ENCODE results near the gene LAMA2.

Gene LAMA2

DNA sequence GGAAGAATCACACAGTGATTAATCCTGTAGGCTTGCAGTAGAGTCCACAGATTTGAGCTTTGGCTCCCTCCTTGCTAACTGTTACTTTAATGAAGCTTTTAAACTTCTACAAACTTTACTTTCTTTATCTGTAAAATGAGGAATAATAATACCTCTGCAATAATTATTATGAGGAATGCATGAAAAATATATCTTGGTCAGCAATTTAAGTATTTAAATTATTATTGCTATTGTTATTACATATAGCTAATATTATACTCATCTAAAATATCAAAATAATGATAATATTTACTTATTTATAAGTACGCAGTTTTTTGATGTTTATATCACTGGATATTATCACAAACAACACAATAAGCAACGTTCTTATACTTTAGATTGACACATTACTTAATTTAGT is 38.3 kb upstream of the LAMA2 start:
- no peak overlapping the region for H3K4me2 ChIP-seq (ENCODE audit: low read length)
- no peaks in the 10 kb centered on the region for H3F3A ChIP-seq (ENCODE audit: insufficient read depth, low read length)
- H3K9me2 ChIP-seq (ENCODE audit: low read depth, low read length) = no peaks in the 10 kb centered on the region
- no peaks in the 10 kb centered on the region for H4K20me1 ChIP-seq (ENCODE audit: insufficient read depth, low read length)
- H3K36me3 ChIP-seq (ENCODE audit: insufficient read depth, low read length) = no peaks in the 10 kb centered on the region
- TF ChIP-seq CTCF (IDR thresholded peaks at IDR 0.05; ENCODE audit: low read length) = no peak
- H3K27ac ChIP-seq (ENCODE audit: low read depth, low read length, poor library complexity, severe bottlenecking) = no peak overlapping the region
- H3K4me1 ChIP-seq (ENCODE audit: insufficient read depth, low read length, severe bottlenecking) = no peaks in the 10 kb centered on the region
- no peak overlapping the region for H2AFZ ChIP-seq (ENCODE audit: low read length)
- H3K27me3 ChIP-seq (ENCODE audit: insufficient read depth, low read length) = no peaks in the 10 kb centered on the region
- H3K4me3 ChIP-seq (ENCODE audit: low read depth, low read length, poor library complexity, severe bottlenecking) = no peak overlapping the region
- H3K9me3 ChIP-seq (ENCODE audit: low read length) = no peaks in the 10 kb centered on the region
- no peaks in the 10 kb centered on the region for H3K79me2 ChIP-seq (ENCODE audit: insufficient read depth, low read length)
- no peak overlapping the region for H3K9ac ChIP-seq (ENCODE audit: low read length)

DNA sequence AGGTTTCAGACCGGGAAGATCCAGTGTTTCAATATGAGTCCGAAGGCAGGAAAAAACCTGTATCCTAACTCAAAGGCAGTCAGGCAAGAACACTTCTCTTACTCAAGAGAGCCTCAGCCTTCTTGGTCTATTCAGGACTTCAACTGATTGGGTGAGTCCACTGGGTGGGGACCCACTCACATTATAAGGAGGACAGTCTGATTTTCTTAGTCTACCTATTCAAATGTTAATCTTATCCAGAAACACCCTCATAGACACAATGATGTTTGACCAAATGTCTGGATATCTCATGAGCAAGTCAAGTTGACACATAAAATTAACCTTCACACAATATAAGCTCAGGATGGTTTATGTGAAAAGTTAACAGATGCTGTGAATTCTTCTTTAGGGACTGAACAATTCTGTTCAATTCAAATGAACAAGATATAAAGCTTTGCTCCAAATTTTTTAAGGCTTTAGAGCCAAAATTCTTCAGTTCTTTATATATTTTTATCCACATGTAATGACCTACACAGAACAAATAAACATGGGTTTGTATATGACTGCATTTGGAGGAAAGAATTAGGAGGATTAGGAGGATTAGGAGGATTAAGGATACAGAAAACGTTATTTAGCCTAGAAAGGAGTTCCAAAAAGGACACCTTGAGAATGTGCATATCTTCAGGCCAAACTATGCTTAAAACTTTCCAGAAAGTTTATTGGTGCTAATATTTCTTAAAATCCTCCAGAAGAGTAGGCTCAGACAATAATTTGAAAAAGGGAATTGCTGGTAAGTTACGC is 35.3 kb upstream of the LAMA2 start:
- Histone ChIP-seq H3K79me2 (ENCODE audit: insufficient read depth, low read length) (no peaks in the 10 kb centered on the region), H3K27me3 (ENCODE audit: insufficient read depth, low read length) (no peaks in the 10 kb centered on the region), H3K36me3 (ENCODE audit: insufficient read depth, low read length) (no peaks in the 10 kb centered on the region), H3K4me1 (ENCODE audit: insufficient read depth, low read length, severe bottlenecking) (no peaks in the 10 kb centered on the region), H2AFZ (ENCODE audit: low read length) (no peak overlapping the region), H3F3A (ENCODE audit: insufficient read depth, low read length) (no peaks in the 10 kb centered on the region), H3K27ac (ENCODE audit: low read depth, low read length, poor library complexity, severe bottlenecking) (no peak overlapping the region), H3K4me2 (ENCODE audit: low read length) (no peak overlapping the region), H3K9ac (ENCODE audit: low read length) (no peak overlapping the region), H3K9me3 (ENCODE audit: low read length) (no peaks in the 10 kb centered on the region), H4K20me1 (ENCODE audit: insufficient read depth, low read length) (no peaks in the 10 kb centered on the region), H3K9me2 (ENCODE audit: low read depth, low read length) (no peaks in the 10 kb centered on the region), H3K4me3 (ENCODE audit: low read depth, low read length, poor library complexity, severe bottlenecking) (no peak overlapping the region)
- TF ChIP-seq CTCF (IDR thresholded peaks at IDR 0.05; ENCODE audit: low read length) (no peak), EZH2 (IDR thresholded peaks at IDR 0.05; ENCODE audit: borderline replicate concordance, low read length) (no peak)

DNA sequence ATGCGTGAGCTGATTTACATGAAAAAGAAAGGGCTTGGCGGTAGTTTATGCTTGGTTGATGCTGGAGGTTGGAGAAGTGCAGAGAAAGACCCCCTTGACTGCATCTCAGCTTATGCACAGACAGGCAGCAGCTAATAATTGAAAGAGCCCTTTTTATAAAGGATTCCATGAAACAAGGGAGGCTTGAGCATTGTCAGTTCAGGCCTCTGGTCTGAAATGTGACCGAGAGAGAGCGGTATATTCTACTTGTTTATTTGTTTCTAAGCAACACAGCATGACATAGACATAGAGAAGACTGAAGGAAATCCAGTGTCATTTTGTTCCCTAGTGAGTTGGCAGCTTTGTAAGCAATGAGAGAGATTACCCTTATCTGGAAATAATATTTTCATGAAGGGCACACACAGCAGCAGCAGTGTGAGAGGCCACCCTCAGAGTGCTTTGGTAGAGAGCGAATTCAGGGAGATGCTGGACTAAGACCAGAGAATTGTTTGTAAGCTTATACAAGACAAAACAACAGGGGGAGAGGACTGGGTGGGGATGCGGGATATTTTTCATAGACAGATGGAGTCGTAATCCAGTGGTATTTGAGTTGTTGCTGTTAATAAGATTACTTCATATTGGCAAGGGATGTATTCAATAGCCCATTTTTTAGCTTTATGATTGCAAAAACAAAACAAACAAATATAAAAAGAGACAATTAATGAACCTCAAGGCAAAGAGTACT is 34.6 kb upstream of the LAMA2 start:
- Histone ChIP-seq H3K4me1 (ENCODE audit: insufficient read depth, low read length, severe bottlenecking) (no peaks in the 10 kb centered on the region), H2AFZ (ENCODE audit: low read length) (no peak overlapping the region), H3K4me3 (ENCODE audit: low read depth, low read length, poor library complexity, severe bottlenecking) (no peak overlapping the region), H4K20me1 (ENCODE audit: insufficient read depth, low read length) (no peaks in the 10 kb centered on the region), H3K9me3 (ENCODE audit: low read length) (no peaks in the 10 kb centered on the region), H3K36me3 (ENCODE audit: insufficient read depth, low read length) (no peaks in the 10 kb centered on the region), H3K9me2 (ENCODE audit: low read depth, low read length) (no peaks in the 10 kb centered on the region), H3K9ac (ENCODE audit: low read length) (no peak overlapping the region), H3K4me2 (ENCODE audit: low read length) (no peak overlapping the region), H3F3A (ENCODE audit: insufficient read depth, low read length) (no peaks in the 10 kb centered on the region), H3K79me2 (ENCODE audit: insufficient read depth, low read length) (no peaks in the 10 kb centered on the region), H3K27me3 (ENCODE audit: insufficient read depth, low read length) (no peaks in the 10 kb centered on the region), H3K27ac (ENCODE audit: low read depth, low read length, poor library complexity, severe bottlenecking) (no peak overlapping the region)
- no peak for TF ChIP-seq CTCF (IDR thresholded peaks at IDR 0.05; ENCODE audit: low read length)
- no peak for TF ChIP-seq EZH2 (IDR thresholded peaks at IDR 0.05; ENCODE audit: borderline replicate concordance, low read length)
